PC-3 (cell line): ENCODE data around the gene METTL17. TPM values are rescaled to one million over a fixed set of nuclear protein-coding genes. Genes with fewer than 3 reads are reported as not detected.
A peak's percentile ranks its signal among the peaks of the same experiment; 100 is the strongest.
"Not testable (repeated sequence)": the region's sequence is repeated elsewhere in the genome, so short reads cannot be mapped to it uniquely, and the experiment has no call there.

Experiments
- ATAC-seq: fragments of 200-7000 bp; cut with Tn5 transposase; 2 replicates; pipeline ENCODE4 v1.9.1; 2020; ENCODE audit warnings: mild to moderate bottlenecking, moderate library complexity
- BruUV-seq: library from RNA; stranded (reverse); fragments of 400-500 nt; replicated peaks from 2 replicates; lab custom pipeline; 2021; lab: Mats Ljungman, UMichigan
- CTCF ChIA-PET: fragments of 300-600 bp; sonication (Branson Sonifier 250); formaldehyde crosslinking; loops from one replicate; lab custom pipeline; 2022; ENCODE audit warnings: antibody characterized with exemption; lab: Charles Lee
- POLR2A ChIA-PET: fragments of 300-600 bp; sonication (Branson Sonifier 250); formaldehyde crosslinking; loops from one replicate; lab custom pipeline; 2022; ENCODE audit warnings: antibody characterized with exemption; ENCODE audit not compliant: unreplicated experiment; lab: Charles Lee
- DNase-seq: peaks from one replicate; pipeline ENCODE4 v3.0.0-alpha.2; 2015
- H2AFZ ChIP-seq: fragments of 300-600 bp; sonication (generic); 2 replicates; pipeline ENCODE4 v1.6.0; 2016; ENCODE audit warnings: antibody characterized with exemption, low read length
- H3F3A ChIP-seq: fragments of 300-600 bp; sonication (generic); one replicate; pipeline ENCODE4 v1.6.0; 2017; ENCODE audit warnings: antibody characterized with exemption, low read length, control low read depth, mild to moderate bottlenecking; ENCODE audit not compliant: unreplicated experiment
- H3K27ac ChIP-seq: fragments of 300-600 bp; sonication (generic); 2 replicates; pipeline ENCODE4 v1.5.1; 2016; ENCODE audit warnings: mild to moderate bottlenecking, low read length
- H3K27me3 ChIP-seq: fragments of 300-600 bp; sonication (generic); 2 replicates; pipeline ENCODE4 v1.6.1; 2016; ENCODE audit warnings: low read length, mixed read lengths
- H3K36me3 ChIP-seq: fragments of 300-600 bp; sonication (generic); 2 replicates; pipeline ENCODE4 v1.6.1; 2016; ENCODE audit warnings: low read depth, mixed run types, low read length, mixed read lengths
- H3K4me1 ChIP-seq: fragments of 300-600 bp; sonication (generic); 2 replicates; pipeline ENCODE4 v1.5.1; 2016; ENCODE audit warnings: low read length; ENCODE audit not compliant: insufficient read depth
- H3K4me2 ChIP-seq: fragments of 300-600 bp; sonication (generic); 2 replicates; pipeline ENCODE4 v1.6.0; 2016; ENCODE audit warnings: low read length
- H3K4me3 ChIP-seq: fragments of 300-600 bp; sonication (generic); 2 replicates; pipeline ENCODE4 v1.5.1; 2016; ENCODE audit warnings: mild to moderate bottlenecking, low read length, mixed read lengths
- H3K79me2 ChIP-seq: fragments of 300-600 bp; sonication (generic); 2 replicates; pipeline ENCODE4 v1.6.1; 2017; ENCODE audit warnings: low read length, mixed read lengths
- H3K9ac ChIP-seq: fragments of 300-600 bp; sonication (generic); 2 replicates; pipeline ENCODE4 v1.6.0; 2016; ENCODE audit warnings: mild to moderate bottlenecking, low read length
- H3K9me2 ChIP-seq: fragments of 300-600 bp; sonication (generic); replicated peaks from 2 replicates; pipeline ENCODE4 v1.6.1; 2016; ENCODE audit warnings: mixed run types, low read length, mixed read lengths
- H3K9me3 ChIP-seq: fragments of 300-600 bp; sonication (generic); 2 replicates; pipeline ENCODE4 v1.6.1; 2016; ENCODE audit warnings: low read length, mixed read lengths
- H4K20me1 ChIP-seq: fragments of 300-600 bp; sonication (generic); 2 replicates; pipeline ENCODE4 v1.6.1; 2016; ENCODE audit warnings: low read length, mixed read lengths
- CTCF ChIP-seq: fragments of 300-600 bp; sonication (generic); conservative IDR thresholded peaks from 2 replicates; pipeline ENCODE4 v1.5.1; 2017; ENCODE audit warnings: antibody characterized with exemption, low read depth, mild to moderate bottlenecking, low read length
- EZH2 ChIP-seq: fragments of 300-600 bp; sonication (generic); IDR thresholded peaks from one replicate; pipeline ENCODE4 v1.6.1; 2017; ENCODE audit warnings: antibody characterized with exemption, mild to moderate bottlenecking, low read length; ENCODE audit not compliant: unreplicated experiment
- EZH2phosphoT487 ChIP-seq: fragments of 300-600 bp; sonication (generic); IDR thresholded peaks from 2 replicates; pipeline ENCODE4 v1.6.1; 2018; ENCODE audit warnings: mild to moderate bottlenecking, antibody characterized with exemption, low read length, borderline replicate concordance
- intact Hi-C: fragments of 100-400 bp; cut with micrococcal nuclease; formaldehyde crosslinking; loops from 2 replicates; pipeline ENCODE4 v1.9.0; 2023
- total RNA-seq: library from RNA; depleted of rRNA; stranded (reverse); fragments of >200 nt; gene quantifications from 2 replicates; pipeline ENCODE4 v1.2.3, GENCODE V29; 2014

Gene METTL17
- total RNA-seq, 1 experiment from 2014 or later, result 99.0 TPM

- Histone ChIP-seq H3K27me3 (peaks cover 39% of the 10 kb centered on the region), H3K4me3 (no peak overlapping the region), H2AFZ (no peak overlapping the region), H3K9me2 (no peaks in the 10 kb centered on the region), H3F3A (no peaks in the 10 kb centered on the region), H3K36me3 (no peaks in the 10 kb centered on the region), H3K9me3 (no peaks in the 10 kb centered on the region), H4K20me1 (no peaks in the 10 kb centered on the region), H3K4me2 (no peak overlapping the region), H3K9ac (no peak overlapping the region), H3K4me1 (no peaks in the 10 kb centered on the region), H3K79me2 (no peaks in the 10 kb centered on the region), H3K27ac (no peak overlapping the region)
- DNase-seq, result peak; percentile 62
- ChIA-PET CTCF (interaction anchor here (0.7 to 1.5 kb wide), 3 partner anchors 25 to 191 kb away, joined by 3 to 17 read pairs (median 4); no protein-coding TSS in a partner anchor), POLR2A (no interaction called here)
- peak; percentile 83 for ATAC-seq
- TF ChIP-seq EZH2phosphoT487, result no peak
- TF ChIP-seq CTCF, result peak; percentile 67
- TF ChIP-seq EZH2, result no peak
- intact Hi-C loops, result loop anchor here (1.0 to 5.0 kb wide), 3 partner anchors 25 to 342 kb away; no protein-coding TSS in a partner anchor
- BruUV-seq, result no TSS peak
These were observed 50.0 kb downstream of the METTL17 start for GRCh38 chr14:21039585-21040369.

- Histone ChIP-seq H3K36me3 (no peaks in the 10 kb centered on the region), H3K4me2 (no peak overlapping the region), H3K27ac (no peak overlapping the region), H3K9me2 (no peaks in the 10 kb centered on the region), H3F3A (no peaks in the 10 kb centered on the region), H3K9ac (no peak overlapping the region), H3K79me2 (no peaks in the 10 kb centered on the region), H3K4me1 (no peaks in the 10 kb centered on the region), H4K20me1 (no peaks in the 10 kb centered on the region), H3K4me3 (no peak overlapping the region), H3K27me3 (peaks cover 39% of the 10 kb centered on the region), H3K9me3 (no peaks in the 10 kb centered on the region), H2AFZ (no peak overlapping the region)
- intact Hi-C loops, result loop anchor here (1.0 to 5.0 kb wide), 3 partner anchors 26 to 343 kb away; no protein-coding TSS in a partner anchor
- DNase-seq (no peak), ATAC-seq (no peak)
- CTCF ChIA-PET, result interaction anchor here (0.7 to 1.5 kb wide), 3 partner anchors 26 to 192 kb away, joined by 3 to 17 read pairs (median 4); no protein-coding TSS in a partner anchor
- POLR2A ChIA-PET, result no interaction called here
- BruUV-seq, result no TSS peak
- TF ChIP-seq EZH2, result no peak
- no peak for TF ChIP-seq CTCF
- no peak for TF ChIP-seq EZH2phosphoT487
These were observed 50.7 kb downstream of the METTL17 start for GRCh38 chr14:21040370-21040925.

- DNase-seq, H3K9me3 ChIP-seq, H3K79me2 ChIP-seq, ATAC-seq, POLR2A ChIA-PET, H3K4me1 ChIP-seq, H3K36me3 ChIP-seq, H3K27ac ChIP-seq, H4K20me1 ChIP-seq, H3K9me2 ChIP-seq, H3K4me3 ChIP-seq, H2AFZ ChIP-seq, BruUV-seq, H3K4me2 ChIP-seq, H3F3A ChIP-seq, H3K9ac ChIP-seq: not testable (repeated sequence)
- peaks cover 38% of the 10 kb centered on the region for H3K27me3 ChIP-seq
- CTCF ChIA-PET, result interaction anchor here (0.6 to 1.5 kb wide), 3 partner anchors 21 to 26 kb away, joined by 3 to 17 read pairs (median 4); no protein-coding TSS in a partner anchor
- intact Hi-C loops, result loop anchor here (1.0 to 5.0 kb wide), 3 partner anchors 27 to 344 kb away; no protein-coding TSS in a partner anchor
These were observed 51.2 kb downstream of the METTL17 start for GRCh38 chr14:21040941-21041340.
